Measurements from ENCODE around the gene KIF22. TPM values are rescaled to one million over a fixed set of nuclear protein-coding genes. Genes with fewer than 3 reads are reported as not detected.
A peak's percentile ranks its signal among the peaks of the same experiment; 100 is the strongest.

The KIF22 gene
- total and polyA plus RNA-seq, 2 donors (not counting 1 experiment from before 2014, with no cell fraction given), result 12.3 to 17.7 TPM

GRCh38 chr16:29837841-29838240 lies 47.3 kb downstream of the KIF22 start:
- Histone ChIP-seq H2AFZ (ENCODE audit: low read length) (no peak overlapping the region), H3K4me3 (replicated peaks in 1 of 4; ENCODE audit: control extremely low read depth in 1 of 4, insufficient read depth in 1 of 4, low read depth in 3 of 4, low read length in 4 of 4) (no peak overlapping the region), H3K27ac (ENCODE audit: insufficient read depth, low read length) (no peak overlapping the region), H3K4me1 (ENCODE audit: control insufficient read depth, extremely low read depth, insufficient read depth, low read length) (no peaks in the 10 kb centered on the region), H3K9me3 (ENCODE audit: control insufficient read depth, insufficient read depth, low read depth, low read length) (no peaks in the 10 kb centered on the region), H3K4me2 (ENCODE audit: extremely low read depth, insufficient read depth, low read length) (no peak overlapping the region), H3K79me2 (ENCODE audit: control insufficient read depth, insufficient read depth, low read length) (peaks cover 3% of the 10 kb centered on the region), H4K20me1 (ENCODE audit: control insufficient read depth, extremely low read depth, insufficient read depth, low read length) (no peaks in the 10 kb centered on the region), H3K9ac (ENCODE audit: insufficient read depth, low read length) (no peak overlapping the region), H3K27me3 (ENCODE audit: control insufficient read depth, insufficient read depth, low read length) (no peaks in the 10 kb centered on the region), H3K36me3 (ENCODE audit: control insufficient read depth, insufficient read depth, low read length) (peaks cover 52% of the 10 kb centered on the region)
- DNase-seq (ENCODE audit: low read depth in 2 of 2), result peak in 1 of 2 donors; percentile 14
- TF ChIP-seq EZH2 (IDR thresholded peaks at IDR 0.05; ENCODE audit: low read length, missing control alignments) (no peak), CTCF (conservative IDR thresholded peaks at IDR 0.05 in 1 of 2, IDR thresholded peaks at IDR 0.05 in 1 of 2; ENCODE audit: low read depth in 1 of 2, low read length in 2 of 2) (no peak)

GRCh38 chr16:29839822-29840221 lies 49.3 kb downstream of the KIF22 start:
- no peak overlapping the region for H2AFZ ChIP-seq (ENCODE audit: low read length)
- H4K20me1 ChIP-seq (ENCODE audit: control insufficient read depth, extremely low read depth, insufficient read depth, low read length), result no peaks in the 10 kb centered on the region
- H3K4me1 ChIP-seq (ENCODE audit: control insufficient read depth, extremely low read depth, insufficient read depth, low read length), result no peaks in the 10 kb centered on the region
- DNase-seq (ENCODE audit: low read depth in 2 of 2), result no peak
- H3K79me2 ChIP-seq (ENCODE audit: control insufficient read depth, insufficient read depth, low read length), result no peaks in the 10 kb centered on the region
- H3K36me3 ChIP-seq (ENCODE audit: control insufficient read depth, insufficient read depth, low read length), result peaks cover 46% of the 10 kb centered on the region
- no peaks in the 10 kb centered on the region for H3K9me3 ChIP-seq (ENCODE audit: control insufficient read depth, insufficient read depth, low read depth, low read length)
- H3K4me3 ChIP-seq (replicated peaks in 1 of 4; ENCODE audit: control extremely low read depth in 1 of 4, insufficient read depth in 1 of 4, low read depth in 3 of 4, low read length in 4 of 4), result no peak overlapping the region
- no peak overlapping the region for H3K9ac ChIP-seq (ENCODE audit: insufficient read depth, low read length)
- TF ChIP-seq EZH2 (IDR thresholded peaks at IDR 0.05; ENCODE audit: low read length, missing control alignments), result no peak
- no peak for TF ChIP-seq CTCF (conservative IDR thresholded peaks at IDR 0.05 in 1 of 2, IDR thresholded peaks at IDR 0.05 in 1 of 2; ENCODE audit: low read depth in 1 of 2, low read length in 2 of 2)
- H3K27me3 ChIP-seq (ENCODE audit: control insufficient read depth, insufficient read depth, low read length), result no peaks in the 10 kb centered on the region
- no peak overlapping the region for H3K27ac ChIP-seq (ENCODE audit: insufficient read depth, low read length)
- H3K4me2 ChIP-seq (ENCODE audit: extremely low read depth, insufficient read depth, low read length), result no peak overlapping the region

- no peak overlapping the region for H3K27ac ChIP-seq (ENCODE audit: insufficient read depth, low read length)
- H3K36me3 ChIP-seq (ENCODE audit: control insufficient read depth, insufficient read depth, low read length), result peaks cover 45% of the 10 kb centered on the region
- no peaks in the 10 kb centered on the region for H3K79me2 ChIP-seq (ENCODE audit: control insufficient read depth, insufficient read depth, low read length)
- H3K4me1 ChIP-seq (ENCODE audit: control insufficient read depth, extremely low read depth, insufficient read depth, low read length), result no peaks in the 10 kb centered on the region
- no peak overlapping the region for H3K4me2 ChIP-seq (ENCODE audit: extremely low read depth, insufficient read depth, low read length)
- no peak overlapping the region for H3K4me3 ChIP-seq (replicated peaks in 1 of 4; ENCODE audit: control extremely low read depth in 1 of 4, insufficient read depth in 1 of 4, low read depth in 3 of 4, low read length in 4 of 4)
- no peak overlapping the region for H3K9ac ChIP-seq (ENCODE audit: insufficient read depth, low read length)
- no peaks in the 10 kb centered on the region for H3K27me3 ChIP-seq (ENCODE audit: control insufficient read depth, insufficient read depth, low read length)
- DNase-seq (ENCODE audit: low read depth in 2 of 2), result no peak
- H3K9me3 ChIP-seq (ENCODE audit: control insufficient read depth, insufficient read depth, low read depth, low read length), result no peaks in the 10 kb centered on the region
- H4K20me1 ChIP-seq (ENCODE audit: control insufficient read depth, extremely low read depth, insufficient read depth, low read length), result no peaks in the 10 kb centered on the region
- TF ChIP-seq CTCF (conservative IDR thresholded peaks at IDR 0.05 in 1 of 2, IDR thresholded peaks at IDR 0.05 in 1 of 2; ENCODE audit: low read depth in 1 of 2, low read length in 2 of 2) (no peak), EZH2 (IDR thresholded peaks at IDR 0.05; ENCODE audit: low read length, missing control alignments) (no peak)
- H2AFZ ChIP-seq (ENCODE audit: low read length), result no peak overlapping the region
Observed at GRCh38 chr16:29840240-29840639, 49.7 kb downstream of the KIF22 start.

Data from fibroblast of lung (primary cell).